Measurements from ENCODE around the gene IFT88.

IFT88 gene, protein sequence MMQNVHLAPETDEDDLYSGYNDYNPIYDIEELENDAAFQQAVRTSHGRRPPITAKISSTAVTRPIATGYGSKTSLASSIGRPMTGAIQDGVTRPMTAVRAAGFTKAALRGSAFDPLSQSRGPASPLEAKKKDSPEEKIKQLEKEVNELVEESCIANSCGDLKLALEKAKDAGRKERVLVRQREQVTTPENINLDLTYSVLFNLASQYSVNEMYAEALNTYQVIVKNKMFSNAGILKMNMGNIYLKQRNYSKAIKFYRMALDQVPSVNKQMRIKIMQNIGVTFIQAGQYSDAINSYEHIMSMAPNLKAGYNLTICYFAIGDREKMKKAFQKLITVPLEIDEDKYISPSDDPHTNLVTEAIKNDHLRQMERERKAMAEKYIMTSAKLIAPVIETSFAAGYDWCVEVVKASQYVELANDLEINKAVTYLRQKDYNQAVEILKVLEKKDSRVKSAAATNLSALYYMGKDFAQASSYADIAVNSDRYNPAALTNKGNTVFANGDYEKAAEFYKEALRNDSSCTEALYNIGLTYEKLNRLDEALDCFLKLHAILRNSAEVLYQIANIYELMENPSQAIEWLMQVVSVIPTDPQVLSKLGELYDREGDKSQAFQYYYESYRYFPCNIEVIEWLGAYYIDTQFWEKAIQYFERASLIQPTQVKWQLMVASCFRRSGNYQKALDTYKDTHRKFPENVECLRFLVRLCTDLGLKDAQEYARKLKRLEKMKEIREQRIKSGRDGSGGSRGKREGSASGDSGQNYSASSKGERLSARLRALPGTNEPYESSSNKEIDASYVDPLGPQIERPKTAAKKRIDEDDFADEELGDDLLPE

DNA sequence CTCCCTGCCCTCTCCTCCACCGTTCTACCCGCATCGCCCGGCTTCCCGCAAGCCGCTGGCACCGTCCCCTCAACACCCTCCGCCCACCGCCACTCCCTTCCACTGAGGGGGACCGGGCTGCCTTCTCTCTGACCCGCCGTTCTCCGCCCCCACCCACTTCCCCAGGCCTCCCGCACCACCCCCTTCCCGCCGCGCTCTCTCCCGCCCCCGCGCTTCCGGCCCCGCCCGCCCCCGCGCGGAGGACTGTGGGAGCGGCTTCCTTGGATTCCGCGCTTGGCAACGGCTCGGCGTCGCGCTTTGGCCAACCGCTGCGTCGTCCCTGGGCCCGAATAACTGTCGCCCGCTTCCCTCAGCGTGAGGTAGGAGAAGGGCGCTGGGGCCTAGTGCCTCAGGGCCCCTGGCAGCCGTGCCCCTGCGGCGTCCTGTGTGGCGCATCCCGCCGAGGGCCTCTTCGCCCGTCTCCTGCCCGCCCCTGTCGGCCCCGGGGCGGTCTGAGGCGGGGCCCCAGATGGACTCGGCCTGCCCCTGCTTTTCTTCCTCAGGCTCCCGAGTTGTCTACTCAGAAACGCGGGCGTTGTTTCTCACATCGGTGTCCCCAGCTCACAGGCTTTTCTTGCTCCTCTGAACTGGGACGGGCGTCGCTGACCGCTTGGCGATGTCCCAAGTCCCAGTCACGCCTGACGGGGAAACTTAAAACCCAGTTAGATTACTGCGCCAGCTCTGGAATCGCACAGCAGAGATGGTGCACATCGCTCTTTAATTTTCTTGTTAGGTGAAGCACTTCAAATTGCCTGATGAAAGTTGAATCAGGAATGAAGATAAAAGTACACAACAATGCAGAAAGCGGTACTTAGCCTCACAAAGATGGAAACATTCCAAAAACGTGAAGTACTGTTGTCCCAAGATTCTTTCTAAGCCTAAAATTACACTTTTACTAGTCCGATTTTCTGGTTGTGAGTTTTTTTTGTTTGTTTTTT, at the start of gene IFT88:
Gene IFT88, plus strand, starts transcription at position 260 of the 977 bp plus-strand sequence. CDS start 7,229 bp downstream, outside the sequence.
- no peak for FAIRE-seq

DNA sequence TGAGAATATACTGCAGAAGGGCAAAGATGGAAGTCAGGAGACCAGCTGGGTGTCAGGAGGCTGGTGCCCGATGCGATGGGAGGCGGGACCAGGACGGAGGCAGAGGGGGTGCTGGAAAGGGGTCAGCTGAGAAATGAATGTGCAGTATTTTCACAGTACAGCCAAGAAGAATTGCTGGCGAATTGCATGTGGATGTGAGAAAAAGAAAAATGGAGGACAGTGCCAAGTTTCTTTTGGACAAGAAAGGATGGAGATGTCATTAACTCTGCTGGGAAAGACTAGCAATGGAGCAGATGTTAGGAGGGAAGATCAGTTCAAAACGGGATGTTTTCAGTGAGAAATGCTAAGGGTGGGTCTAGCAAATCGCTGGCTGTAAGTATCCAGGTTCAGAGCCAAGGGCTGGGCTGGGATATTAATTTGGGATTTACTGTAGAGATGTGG, 48.3 kb upstream of the IFT88 start:
- no peak for FAIRE-seq

GRCh38 chr13:20519875-20520274, 47.1 kb upstream of the IFT88 start:
- FAIRE-seq: no peak

GRCh38 chr13:20521364-20522115, 45.4 kb upstream of the IFT88 start:
- FAIRE-seq: no peak

DNA sequence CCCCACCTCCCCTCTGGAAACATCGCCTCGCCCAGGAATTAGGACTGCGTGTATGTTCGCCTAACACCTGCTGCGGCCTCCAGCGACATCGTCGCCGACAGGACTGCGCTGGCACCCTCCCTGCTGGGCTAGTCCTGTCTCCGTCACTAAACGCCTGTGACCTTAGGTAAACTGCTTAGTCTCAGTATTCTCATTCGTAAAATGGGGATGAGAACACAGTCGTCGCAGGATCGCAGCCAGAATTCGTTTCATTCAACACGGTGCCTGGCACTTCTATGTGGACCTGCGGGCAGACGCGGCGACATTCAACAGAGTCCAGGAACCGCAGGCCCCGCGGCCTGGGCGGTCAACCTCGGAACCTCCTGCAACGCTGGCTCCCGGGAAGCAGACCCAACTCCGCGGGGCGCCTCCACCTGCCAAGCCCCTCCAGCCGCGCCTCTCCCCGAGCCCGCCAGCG, 41.8 kb upstream of the IFT88 start:
- FAIRE-seq: no peak

GRCh38 chr13:20525601-20526544, 41.1 kb upstream of the IFT88 start, which contains the start of gene CRYL1:
Gene CRYL1, minus strand, starts transcription at chr13:20525857. Its CDS starts 63 bp downstream, at chr13:20525794.
- FAIRE-seq: no peak

DNA sequence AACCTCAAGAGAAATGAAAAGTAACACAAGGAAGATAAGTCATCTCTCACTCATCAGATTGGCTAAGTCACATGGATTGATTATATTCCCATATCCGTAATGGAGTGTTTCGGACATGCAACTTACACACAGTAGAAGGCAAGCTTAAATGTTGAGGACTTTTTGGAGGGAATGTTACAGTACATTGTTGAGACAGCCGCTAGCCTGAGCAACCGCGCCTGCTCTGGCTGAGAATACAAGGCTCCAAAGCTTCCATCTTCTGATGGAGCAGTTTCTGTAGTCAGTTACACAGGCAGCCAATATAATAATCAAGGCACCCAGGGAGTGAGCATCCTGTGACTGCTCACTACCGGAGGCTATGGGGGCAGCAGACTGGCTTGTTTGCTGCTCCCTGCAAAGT, 40.3 kb upstream of the IFT88 start:
- FAIRE-seq: no peak

DNA sequence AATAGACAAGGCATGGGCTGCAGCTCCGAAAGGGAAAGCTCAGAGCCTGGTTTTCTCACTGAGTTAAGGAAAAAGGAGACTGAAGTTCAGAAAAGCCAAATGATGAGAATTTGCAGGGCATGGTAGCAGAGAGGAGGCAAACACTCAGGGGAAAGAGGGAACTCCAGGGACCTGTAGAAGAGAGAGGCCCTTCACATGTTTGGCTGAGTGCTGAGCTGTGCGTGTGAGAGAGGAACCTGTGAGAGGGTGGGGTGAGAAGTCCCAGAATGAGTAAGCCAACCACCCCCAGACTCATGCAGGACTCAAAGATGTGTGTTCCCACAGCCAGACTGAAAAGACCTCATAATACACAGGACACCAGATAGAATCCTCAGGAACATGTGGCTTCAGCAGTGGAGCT, 38.5 kb upstream of the IFT88 start:
- no peak for FAIRE-seq

- FAIRE-seq: no peak
These were observed 32.8 kb upstream of the IFT88 start for GRCh38 chr13:20534038-20534608.

- no peak for FAIRE-seq
These were observed 30.0 kb upstream of the IFT88 start for GRCh38 chr13:20536992-20537391.

GRCh38 chr13:20544201-20544923, 22.6 kb upstream of the IFT88 start:
- FAIRE-seq: no peak

DNA sequence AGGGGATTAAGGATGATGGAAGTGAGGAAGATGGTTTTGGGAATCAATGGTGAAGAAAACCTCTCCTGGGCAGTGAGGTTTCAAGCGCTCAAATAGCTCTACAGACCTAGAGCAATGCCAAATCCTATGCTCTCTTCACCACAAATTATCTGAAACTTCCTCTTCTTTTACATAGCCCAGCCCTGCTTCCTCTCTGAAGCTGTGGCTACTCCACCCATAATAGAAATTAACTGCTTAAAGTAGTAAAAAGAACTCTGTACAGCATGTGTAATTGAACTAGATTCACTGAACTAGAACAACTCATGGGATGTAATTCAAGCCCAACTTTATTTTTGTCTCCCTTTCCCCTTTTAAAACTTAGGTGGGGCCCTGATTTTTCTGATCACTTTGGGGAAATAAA, 20.4 kb upstream of the IFT88 start:
- no peak for FAIRE-seq

DNA sequence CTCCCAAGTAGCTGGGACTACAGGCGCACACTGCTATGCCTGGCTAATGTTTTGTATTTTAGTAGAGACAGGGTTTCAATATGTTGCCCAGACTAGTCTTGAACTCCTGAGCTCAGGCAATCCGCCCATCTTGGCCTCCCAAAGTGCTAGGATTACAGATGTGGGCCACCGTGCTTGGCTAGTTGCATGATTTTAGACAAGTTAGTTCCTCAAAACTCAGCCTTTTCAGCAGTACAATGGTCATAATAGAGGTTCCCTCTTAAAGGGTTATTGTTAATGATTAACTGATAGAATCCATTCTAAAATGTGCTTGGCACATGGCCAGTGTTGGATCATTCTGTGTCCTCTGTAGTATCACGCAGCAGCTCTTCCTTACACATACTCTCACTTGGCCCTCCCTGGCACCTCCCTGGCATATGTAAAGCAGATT, 19.5 kb upstream of the IFT88 start:
- peak; percentile 84 for FAIRE-seq

DNA sequence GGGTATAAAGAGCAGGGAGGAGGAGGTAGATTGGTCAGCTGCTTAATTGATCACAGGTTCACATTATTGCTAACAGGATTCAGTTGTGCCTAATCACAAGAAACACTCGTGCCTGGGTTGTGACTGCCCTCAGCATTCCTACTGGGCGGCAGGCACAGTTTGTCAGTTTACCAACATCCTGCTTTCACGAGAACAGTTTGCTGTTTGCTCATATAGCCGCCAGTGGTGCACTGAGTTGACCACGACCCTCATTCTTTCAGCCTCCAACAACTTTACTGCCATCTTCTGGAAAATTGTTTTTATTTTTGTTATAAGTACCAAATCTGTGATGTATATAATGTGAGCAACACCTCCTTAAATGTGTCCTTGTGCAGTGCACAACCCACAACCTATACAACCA, 16.2 kb upstream of the IFT88 start:
- FAIRE-seq: no peak

GRCh38 chr13:20553311-20553710, 13.6 kb upstream of the IFT88 start:
- FAIRE-seq: no peak

- no peak for FAIRE-seq
These were observed 8.0 kb upstream of the IFT88 start for GRCh38 chr13:20558982-20559381.

GRCh38 chr13:20559659-20560356, 7.1 kb upstream of the IFT88 start:
- no peak for FAIRE-seq

- no peak for FAIRE-seq
These were observed 5.2 kb upstream of the IFT88 start for GRCh38 chr13:20561741-20562140.

Data from islet of Langerhans (tissue), 1 donor.